Loucy (cell line): ENCODE data around the gene SCRN2.

Source experiments
- H2AFZ ChIP-seq: fragments of 200-600 bp; sonication (generic); 2 replicates; pipeline ENCODE4 v1.6.0; 2016; ENCODE audit warnings: antibody characterized with exemption, mild to moderate bottlenecking, low read length, moderate library complexity
- H3F3A ChIP-seq: fragments of 200-600 bp; 2 replicates; pipeline ENCODE4 v1.6.0; 2016; ENCODE audit warnings: antibody characterized with exemption, low read depth, mild to moderate bottlenecking
- H3K27me3 ChIP-seq: fragments of 200-600 bp; sonication (generic); 2 replicates; pipeline ENCODE4 v1.6.1; 2014; ENCODE audit warnings: low read length, mild to moderate bottlenecking; ENCODE audit not compliant: insufficient read depth, poor library complexity, severe bottlenecking
- H3K36me3 ChIP-seq: fragments of 200-600 bp; sonication (generic); 2 replicates; pipeline ENCODE4 v1.6.1; 2016; ENCODE audit warnings: low read length; ENCODE audit not compliant: insufficient read depth
- H3K4me1 ChIP-seq: fragments of 200-600 bp; sonication (generic); 2 replicates; pipeline ENCODE4 v1.5.1; 2014; ENCODE audit warnings: low read length, mild to moderate bottlenecking; ENCODE audit not compliant: insufficient read depth, poor library complexity, severe bottlenecking
- H3K4me2 ChIP-seq: fragments of 200-600 bp; sonication (generic); 2 replicates; pipeline ENCODE4 v1.6.0; 2014; ENCODE audit warnings: antibody characterized with exemption, low read length, low read depth, mild to moderate bottlenecking; ENCODE audit not compliant: poor library complexity, severe bottlenecking
- H3K4me3 ChIP-seq: fragments of 200-600 bp; sonication (generic); 2 replicates; pipeline ENCODE4 v1.5.1; 2014; ENCODE audit warnings: low read length, mild to moderate bottlenecking, mixed read lengths; ENCODE audit not compliant: poor library complexity, severe bottlenecking
- H3K79me2 ChIP-seq: fragments of 200-600 bp; sonication (generic); 2 replicates; pipeline ENCODE4 v1.6.1; 2014; ENCODE audit warnings: low read length; ENCODE audit not compliant: insufficient read depth
- H3K9ac ChIP-seq: fragments of 200-600 bp; sonication (generic); 2 replicates; pipeline ENCODE4 v1.6.0; 2014; ENCODE audit warnings: mild to moderate bottlenecking, low read depth, low read length, moderate library complexity; ENCODE audit not compliant: poor library complexity, severe bottlenecking
- H3K9me2 ChIP-seq: fragments of 200-600 bp; sonication (generic); replicated peaks from 2 replicates; pipeline ENCODE4 v1.6.1; 2016; ENCODE audit warnings: low read depth, low read length, mixed read lengths
- H3K9me3 ChIP-seq: fragments of 200-600 bp; sonication (generic); 2 replicates; pipeline ENCODE4 v1.6.1; 2014; ENCODE audit warnings: mild to moderate bottlenecking, antibody characterized with exemption, low read length, low read depth; ENCODE audit not compliant: insufficient read depth
- H4K20me1 ChIP-seq: fragments of 200-600 bp; sonication (generic); 2 replicates; pipeline ENCODE4 v1.6.0; 2014; ENCODE audit warnings: antibody characterized with exemption, low read length, mild to moderate bottlenecking; ENCODE audit not compliant: insufficient read depth, poor library complexity, severe bottlenecking
- CTCF ChIP-seq: fragments of 200-600 bp; sonication (generic); conservative IDR thresholded peaks from 2 replicates; pipeline ENCODE4 v1.5.1; 2014; ENCODE audit warnings: mild to moderate bottlenecking, antibody characterized with exemption, low read length
- EZH2phosphoT487 ChIP-seq: fragments of 200-600 bp; IDR thresholded peaks from 2 replicates; pipeline ENCODE4 v1.6.1; 2018; ENCODE audit warnings: antibody characterized with exemption, mild to moderate bottlenecking, moderate library complexity, borderline replicate concordance

The SCRN2 gene

GRCh38 chr17:47834756-47835155 is 6.3 kb downstream of the SCRN2 start:
- no peaks in the 10 kb centered on the region for H3K9me3 ChIP-seq
- H3K27me3 ChIP-seq, result no peaks in the 10 kb centered on the region
- no peak for TF ChIP-seq EZH2phosphoT487
- TF ChIP-seq CTCF, result no peak
- H3K36me3 ChIP-seq, result no peaks in the 10 kb centered on the region
- no peak overlapping the region for H2AFZ ChIP-seq
- H3K9me2 ChIP-seq, result no peaks in the 10 kb centered on the region
- no peak overlapping the region for H3K4me2 ChIP-seq
- H3K79me2 ChIP-seq, result peaks cover 24% of the 10 kb centered on the region
- peaks cover 9% of the 10 kb centered on the region for H4K20me1 ChIP-seq
- H3K9ac ChIP-seq, result no peak overlapping the region
- H3K4me1 ChIP-seq, result peaks cover 24% of the 10 kb centered on the region
- no peak overlapping the region for H3K4me3 ChIP-seq
- H3F3A ChIP-seq, result no peaks in the 10 kb centered on the region

DNA sequence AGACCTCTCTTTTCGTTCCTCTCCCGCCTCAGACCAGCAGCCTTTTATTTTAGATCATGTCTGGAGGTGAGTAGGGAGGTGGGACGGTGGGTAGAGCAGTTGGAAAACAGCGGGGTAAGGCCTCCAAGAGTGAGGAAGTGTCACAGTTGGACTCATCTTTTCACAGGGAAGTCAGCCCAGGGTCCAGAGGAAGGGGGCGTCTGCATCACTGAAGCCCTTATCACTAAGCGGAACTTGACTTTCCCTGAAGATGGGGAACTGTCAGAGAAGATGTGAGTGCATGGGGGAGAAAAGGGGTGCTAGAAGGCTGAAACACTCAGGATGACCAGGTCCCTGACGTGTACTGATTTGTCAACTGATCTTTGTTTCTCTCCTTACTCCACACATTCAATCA is 9.1 kb downstream of the SCRN2 start:
- peaks cover 20% of the 10 kb centered on the region for H3K4me1 ChIP-seq
- peak overlapping the region; percentile 89 for H3K4me3 ChIP-seq
- H3K9me2 ChIP-seq, result no peaks in the 10 kb centered on the region
- H3K79me2 ChIP-seq, result peaks cover 28% of the 10 kb centered on the region
- TF ChIP-seq CTCF, result no peak
- TF ChIP-seq EZH2phosphoT487, result no peak
- no peaks in the 10 kb centered on the region for H3F3A ChIP-seq
- H2AFZ ChIP-seq, result peak overlapping the region; percentile 49
- H3K27me3 ChIP-seq, result no peaks in the 10 kb centered on the region
- H3K36me3 ChIP-seq, result peaks cover 3% of the 10 kb centered on the region; the same call in 1 of the 2 replicates
- peak overlapping the region; percentile 82 for H3K9ac ChIP-seq
- H3K4me2 ChIP-seq, result peak overlapping the region; percentile 86
- peaks cover 9% of the 10 kb centered on the region for H4K20me1 ChIP-seq
- H3K9me3 ChIP-seq, result no peaks in the 10 kb centered on the region

GRCh38 chr17:47831003-47831933 is 9.8 kb downstream of the SCRN2 start, which contains the start of the genes LRRC46 and MRPL10:
Gene LRRC46 (plus strand): TSS chr17:47831670. CDS start chr17:47831990, 320 bp downstream.
Gene MRPL10 (minus strand): TSS chr17:47831541. CDS start chr17:47831511, 30 bp downstream.
- Histone ChIP-seq H4K20me1 (peaks cover 9% of the 10 kb centered on the region), H3K27me3 (no peaks in the 10 kb centered on the region), H3K79me2 (peaks cover 28% of the 10 kb centered on the region), H2AFZ (peak within 1 kb of the TSS; percentile 69), H3K36me3 (peaks cover 10% of the 10 kb centered on the region; the same call in 1 of the 2 replicates), H3K9me2 (no peaks in the 10 kb centered on the region), H3K9ac (peak within 1 kb of the TSS; percentile 82), H3F3A (no peaks in the 10 kb centered on the region), H3K4me2 (peak within 1 kb of the TSS; percentile 86), H3K4me1 (peaks cover 20% of the 10 kb centered on the region), H3K9me3 (no peaks in the 10 kb centered on the region), H3K4me3 (peak within 1 kb of the TSS; percentile 89)
- no peak for TF ChIP-seq EZH2phosphoT487
- TF ChIP-seq CTCF, result peak; percentile 52
